Embryonic facial prominence (tissue), 1 donor: ENCODE data around the gene CCSER1.

Experiments
- DNase-seq: peaks from one replicate; pipeline ENCODE4 v3.0.0-alpha.2; 2016; ENCODE audit errors: extremely low spot score

CCSER1 gene

GRCh38 chr4:90128961-90129495 lies 1.8 kb downstream of the CCSER1 start:
- DNase-seq: no peak

- DNase-seq: no peak
Measured at GRCh38 chr4:90130076-90130475, 2.9 kb downstream of the CCSER1 start.

GRCh38 chr4:90137555-90137954 lies 10.4 kb downstream of the CCSER1 start:
- DNase-seq: no peak

GRCh38 chr4:90142081-90142480 lies 14.9 kb downstream of the CCSER1 start:
- no peak for DNase-seq

GRCh38 chr4:90145319-90145718 lies 18.1 kb downstream of the CCSER1 start:
- DNase-seq: no peak

GRCh38 chr4:90146306-90146705 lies 19.1 kb downstream of the CCSER1 start:
- DNase-seq: no peak

- DNase-seq: no peak
Measured at GRCh38 chr4:90148574-90149148, 21.5 kb downstream of the CCSER1 start.

GRCh38 chr4:90152024-90152423 lies 24.8 kb downstream of the CCSER1 start:
- DNase-seq: no peak

GRCh38 chr4:90159193-90159592 lies 32.0 kb downstream of the CCSER1 start:
- no peak for DNase-seq

- no peak for DNase-seq
Measured at GRCh38 chr4:90160044-90160443, 32.9 kb downstream of the CCSER1 start.

GRCh38 chr4:90162566-90162965 lies 35.4 kb downstream of the CCSER1 start:
- no peak for DNase-seq

- DNase-seq: no peak
Measured at GRCh38 chr4:90163872-90164271, 36.7 kb downstream of the CCSER1 start.

- DNase-seq: no peak
Measured at GRCh38 chr4:90165883-90166282, 38.7 kb downstream of the CCSER1 start.

- no peak for DNase-seq
Measured at GRCh38 chr4:90171491-90171890, 44.3 kb downstream of the CCSER1 start.

GRCh38 chr4:90174621-90175023 lies 47.4 kb downstream of the CCSER1 start:
- DNase-seq: no peak

GRCh38 chr4:90181644-90182043 lies 54.5 kb downstream of the CCSER1 start:
- no peak for DNase-seq

GRCh38 chr4:90183254-90183653 lies 56.1 kb downstream of the CCSER1 start:
- DNase-seq: no peak

- no peak for DNase-seq
Measured at GRCh38 chr4:90184560-90184959, 57.4 kb downstream of the CCSER1 start.

GRCh38 chr4:90185416-90185815 lies 58.2 kb downstream of the CCSER1 start:
- no peak for DNase-seq

GRCh38 chr4:90186229-90186628 lies 59.0 kb downstream of the CCSER1 start:
- no peak for DNase-seq

GRCh38 chr4:90187148-90187884 lies 60.1 kb downstream of the CCSER1 start:
- no peak for DNase-seq

GRCh38 chr4:90189178-90189577 lies 62.0 kb downstream of the CCSER1 start:
- no peak for DNase-seq

- DNase-seq: no peak
Measured at GRCh38 chr4:90189946-90190345, 62.8 kb downstream of the CCSER1 start.
